Daoy (cell line): Measurements from ENCODE around the gene VKORC1. TPM values are rescaled to one million over a fixed set of nuclear protein-coding genes. Genes with fewer than 3 reads are reported as not detected.
"Not testable (repeated sequence)": the region's sequence is repeated elsewhere in the genome, so short reads cannot be mapped to it uniquely, and the experiment has no call there.

Experiments used
- DNase-seq: peaks from one replicate; pipeline ENCODE4 v3.0.0-alpha.2; 2015; ENCODE audit warnings: low read depth
- total RNA-seq: library from RNA; depleted of rRNA; stranded (reverse); fragments of >200 nt; shearing (Covaris generic); gene quantifications from 2 replicates; pipeline ENCODE4 v1.2.3, GENCODE V29; 2014; rRNA removed

VKORC1 gene
- 58.1 and 77.1 TPM in 2 replicates for total RNA-seq

DNA sequence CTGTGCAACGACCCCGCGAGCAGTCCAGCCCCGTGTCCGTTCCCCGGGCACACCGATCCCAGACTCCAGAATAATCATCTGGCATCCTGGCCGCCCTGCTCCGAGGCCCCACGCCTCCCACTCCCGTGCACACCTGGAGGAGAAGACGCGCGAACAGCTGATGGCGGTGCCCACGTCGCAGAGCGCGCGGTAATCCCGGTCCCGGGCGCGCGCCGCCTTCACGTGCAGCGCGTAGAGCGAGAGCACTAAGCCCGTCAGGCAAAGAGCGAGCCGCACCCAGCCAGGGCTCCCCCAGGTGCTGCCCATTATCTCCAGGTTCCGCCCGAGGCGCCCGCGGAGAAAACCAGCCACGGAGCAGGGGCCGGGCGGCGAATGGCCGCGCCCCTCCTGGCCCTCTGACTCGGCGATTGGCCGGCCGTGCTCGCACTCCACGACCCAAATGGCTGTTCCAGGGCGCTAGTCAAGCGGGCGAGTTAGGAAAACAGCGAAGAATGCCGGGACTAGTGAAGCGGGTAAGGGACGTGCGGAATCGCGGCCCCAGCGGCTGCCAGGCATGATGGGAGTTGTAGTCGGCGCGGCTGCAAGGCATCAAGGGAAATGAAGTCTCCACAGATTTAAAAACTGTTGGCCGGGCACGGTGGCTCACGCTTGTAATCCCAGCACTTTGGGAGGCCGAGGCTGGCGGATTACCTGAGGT, at the start of gene VKORC1:
TSS of gene VKORC1 (minus strand) at position 374 of the 697 bp plus-strand sequence. CDS start at position 306, 68 bp downstream.
- DNase-seq, result peak; percentile 98

DNA sequence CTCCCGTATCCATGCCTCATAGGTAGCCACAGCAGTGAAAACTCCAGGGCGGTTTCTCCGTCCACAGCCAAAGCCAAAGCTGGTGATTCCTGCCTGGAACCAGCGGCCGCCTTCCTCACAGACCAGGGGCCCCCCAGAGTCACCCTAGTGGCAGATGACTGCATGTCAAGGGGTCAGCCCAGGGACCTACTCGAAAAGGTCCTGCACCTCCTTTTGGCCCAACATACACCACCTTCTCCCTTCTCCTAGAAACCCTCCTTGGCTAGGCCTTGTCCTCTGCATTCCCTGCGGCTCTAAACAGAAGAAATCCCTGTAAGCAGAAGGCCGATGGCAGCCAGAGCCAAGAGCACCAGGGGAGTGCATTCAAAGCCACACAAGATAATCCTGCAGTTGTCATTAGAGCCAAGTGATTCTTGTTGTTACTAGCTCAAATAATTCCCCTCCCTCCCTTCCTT, 49.1 kb upstream of the VKORC1 start:
- no peak for DNase-seq

GRCh38 chr16:31143011-31143693, 48.6 kb upstream of the VKORC1 start:
- DNase-seq, result no peak

GRCh38 chr16:31142109-31143010, 47.8 kb upstream of the VKORC1 start:
- DNase-seq, result peak; percentile 98

DNA sequence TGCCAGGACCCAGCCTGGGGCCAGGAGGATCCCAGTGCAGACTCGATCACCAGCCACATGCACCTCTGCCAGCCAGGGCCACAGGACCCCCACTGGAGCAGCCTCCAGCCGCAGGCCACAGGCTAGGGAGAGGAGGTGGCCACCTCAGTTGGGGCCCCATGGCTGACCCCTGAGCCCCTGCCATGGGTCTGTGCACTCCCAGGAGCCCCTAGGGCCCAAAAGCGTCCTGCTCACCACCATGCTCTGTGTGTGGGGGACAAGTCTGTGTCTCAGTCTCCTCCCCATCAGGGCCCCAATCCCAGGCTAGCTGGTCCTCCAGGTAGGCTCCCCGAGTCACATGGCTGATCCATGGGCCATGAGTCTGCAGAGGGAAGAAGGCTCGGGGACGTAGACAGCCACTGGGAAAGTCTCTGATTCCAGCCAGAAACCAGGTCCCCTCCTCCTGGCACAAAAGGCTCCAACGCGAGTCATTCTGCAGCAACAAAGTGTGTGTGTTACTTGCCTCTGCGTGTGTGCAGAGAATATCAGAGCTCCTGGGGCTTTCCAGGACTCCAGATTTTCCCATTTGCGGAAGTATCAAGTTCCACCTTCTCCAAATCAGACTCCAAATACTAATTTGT, 47.0 kb upstream of the VKORC1 start:
- no peak for DNase-seq

DNA sequence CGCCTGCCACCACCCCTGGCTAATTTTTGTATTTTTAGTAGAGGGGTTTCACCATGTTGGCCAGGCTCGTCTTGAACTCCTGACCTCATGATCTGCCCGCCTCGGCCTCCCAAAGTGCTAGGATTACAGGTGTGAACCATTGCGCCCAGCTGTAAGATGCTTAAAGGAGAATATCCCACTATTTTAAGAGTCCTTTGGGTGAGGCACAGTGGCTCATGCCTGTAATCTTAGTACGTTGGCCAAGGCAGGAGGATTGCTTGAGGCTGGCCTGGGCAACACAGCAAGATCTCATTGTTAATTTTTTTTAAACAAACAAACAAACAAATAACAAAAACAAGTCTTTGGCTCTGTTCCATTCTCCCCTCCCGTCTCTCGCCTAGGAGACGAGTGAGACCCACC, 46.5 kb upstream of the VKORC1 start:
- DNase-seq, result not testable (repeated sequence)

DNA sequence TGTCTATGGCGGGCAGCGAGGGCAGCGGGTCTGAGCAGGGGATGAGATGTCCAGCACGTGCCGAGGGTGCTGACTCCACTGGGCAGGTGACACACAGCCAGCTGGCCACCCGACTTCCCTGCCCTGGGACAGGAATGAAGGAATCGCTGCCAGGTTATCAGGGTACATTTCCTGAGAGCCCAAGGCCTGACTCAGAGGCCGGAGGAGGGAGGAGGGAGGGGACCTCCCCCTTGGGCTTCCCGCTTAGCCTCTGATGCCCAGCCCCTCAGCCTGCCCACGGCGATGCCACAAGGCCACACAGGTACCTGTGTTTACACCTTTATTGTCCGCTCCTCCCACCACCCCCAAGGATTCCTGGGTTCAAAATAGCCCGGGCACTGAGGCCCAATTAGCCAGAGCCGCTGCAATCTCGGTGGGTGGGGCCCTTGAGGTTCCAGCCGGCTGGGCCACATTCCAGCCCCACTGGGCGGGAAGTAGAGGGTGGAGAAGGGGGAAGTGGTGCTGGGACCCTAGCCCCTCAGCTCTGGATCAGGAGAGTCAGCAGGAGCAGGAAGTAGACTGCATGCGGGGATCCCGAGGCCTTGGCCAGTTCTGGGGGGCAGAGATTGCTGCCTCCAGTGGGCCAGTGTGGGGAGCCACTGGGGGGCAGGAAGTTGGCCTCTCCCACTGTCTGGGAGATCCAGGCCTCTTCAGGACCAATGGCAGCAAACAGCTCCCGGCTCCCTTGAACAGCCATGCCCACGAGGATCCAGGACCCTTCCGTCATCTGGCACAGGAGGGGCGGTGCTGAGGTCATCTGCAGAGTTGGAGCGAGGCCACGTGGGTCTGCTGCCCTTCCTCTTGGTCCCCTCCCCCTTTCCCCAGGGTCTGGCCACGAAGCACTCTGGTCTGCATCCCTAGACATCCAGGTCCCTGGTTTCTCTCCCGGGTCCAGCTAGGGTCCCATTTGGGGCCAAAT, 44.3 kb upstream of the VKORC1 start:
- DNase-seq, result peak; percentile 84

DNA sequence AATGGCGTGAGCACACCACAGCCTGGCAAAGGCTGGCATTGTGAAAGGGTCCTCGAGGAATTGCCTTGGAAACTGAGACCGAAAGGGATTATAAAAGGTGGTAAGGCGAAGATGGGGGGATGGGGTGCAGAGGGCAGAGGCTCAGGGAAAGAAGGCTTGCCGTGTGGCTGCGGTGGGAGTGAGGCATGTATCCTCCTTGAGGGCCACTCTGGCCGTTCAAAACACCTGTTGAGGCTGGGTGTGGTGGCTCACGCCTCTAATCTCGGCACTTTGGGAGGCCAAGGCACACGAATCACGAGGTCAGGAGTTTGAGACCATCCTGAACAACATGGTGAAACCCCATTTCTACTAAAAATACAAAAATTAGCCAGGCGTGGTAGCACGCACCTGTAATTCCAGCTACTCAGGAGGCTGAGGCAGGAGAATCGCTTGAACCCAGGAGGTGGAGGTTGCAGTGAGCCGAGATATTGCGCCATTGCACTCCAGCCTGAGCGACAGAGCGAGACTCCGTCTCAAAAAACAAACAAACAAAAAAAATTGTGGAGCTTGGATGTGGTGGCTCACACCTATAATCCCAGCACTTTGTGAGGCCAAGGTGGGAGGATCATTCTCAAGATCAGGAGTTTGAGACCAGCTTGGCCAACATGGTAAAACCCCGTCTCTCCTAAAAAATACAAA, 42.4 kb upstream of the VKORC1 start:
- not testable (repeated sequence) for DNase-seq

DNA sequence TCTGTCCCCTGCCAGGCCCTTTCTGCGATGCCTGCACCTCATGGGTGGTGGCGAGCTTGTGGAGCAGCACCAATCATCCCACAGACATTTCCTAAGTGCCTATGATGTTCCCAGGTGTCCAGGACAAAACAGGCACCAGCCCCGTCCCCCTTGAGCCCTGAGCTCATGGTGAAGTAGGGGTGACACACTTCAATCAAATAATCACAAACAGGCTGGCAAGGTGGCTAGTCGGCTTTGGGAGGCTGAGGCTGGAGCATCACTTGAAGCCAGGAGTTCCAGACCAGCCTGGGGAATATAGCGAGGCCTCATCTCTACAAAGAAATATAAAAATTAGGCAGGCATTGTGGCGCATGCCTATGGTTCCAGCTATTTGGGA, 41.7 kb upstream of the VKORC1 start:
- DNase-seq, result no peak

DNA sequence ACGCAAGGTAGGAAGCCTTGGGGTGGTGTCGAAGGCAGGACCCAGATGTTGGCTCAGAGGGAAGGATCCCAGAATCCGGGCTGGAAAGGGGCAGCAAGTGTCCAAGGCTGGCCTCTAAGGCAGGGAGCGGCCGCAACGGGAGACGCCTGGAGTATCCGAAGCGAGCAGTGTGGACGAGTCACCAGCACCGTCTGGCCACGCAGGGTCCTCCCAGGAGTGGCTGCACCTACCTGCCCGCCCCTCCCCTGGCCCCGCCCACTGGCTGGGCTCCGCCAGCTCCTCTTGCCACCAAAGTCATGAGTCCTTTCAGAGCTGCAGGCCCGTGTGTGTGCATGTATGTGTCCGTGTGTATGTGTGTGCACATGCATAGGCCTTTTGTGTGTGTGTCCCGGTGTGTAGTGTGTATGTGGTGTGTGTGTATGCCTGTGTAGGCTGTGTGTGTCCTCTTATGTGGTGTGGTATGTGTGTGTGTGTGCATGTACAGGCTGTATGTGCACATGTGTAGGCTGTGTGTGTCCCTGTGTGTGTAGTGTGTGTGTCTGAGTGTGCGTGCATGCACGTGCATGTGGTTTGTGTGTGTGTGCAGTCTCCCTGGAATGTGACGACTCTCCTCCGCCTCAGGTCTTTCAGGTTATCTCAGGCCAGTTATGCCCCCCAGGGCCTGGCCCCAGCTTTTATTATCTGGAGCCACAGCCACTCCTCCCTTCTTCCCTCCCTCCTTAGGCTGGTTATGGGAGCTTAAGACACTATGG, 41.1 kb upstream of the VKORC1 start, which contains the start of gene PRSS8:
TSS of gene PRSS8 (minus strand) at position 193 of the 752 bp plus-strand sequence. CDS start 229 bp downstream, outside the sequence.
- DNase-seq, result no peak

- no peak for DNase-seq
These were observed 40.3 kb upstream of the VKORC1 start for GRCh38 chr16:31134625-31135534.

- DNase-seq, result peak; percentile 19
These were observed 39.5 kb upstream of the VKORC1 start for GRCh38 chr16:31134091-31134571.

GRCh38 chr16:31133046-31133501, 38.5 kb upstream of the VKORC1 start:
- no peak for DNase-seq

- no peak for DNase-seq
These were observed 37.8 kb upstream of the VKORC1 start for GRCh38 chr16:31132303-31132979.

DNA sequence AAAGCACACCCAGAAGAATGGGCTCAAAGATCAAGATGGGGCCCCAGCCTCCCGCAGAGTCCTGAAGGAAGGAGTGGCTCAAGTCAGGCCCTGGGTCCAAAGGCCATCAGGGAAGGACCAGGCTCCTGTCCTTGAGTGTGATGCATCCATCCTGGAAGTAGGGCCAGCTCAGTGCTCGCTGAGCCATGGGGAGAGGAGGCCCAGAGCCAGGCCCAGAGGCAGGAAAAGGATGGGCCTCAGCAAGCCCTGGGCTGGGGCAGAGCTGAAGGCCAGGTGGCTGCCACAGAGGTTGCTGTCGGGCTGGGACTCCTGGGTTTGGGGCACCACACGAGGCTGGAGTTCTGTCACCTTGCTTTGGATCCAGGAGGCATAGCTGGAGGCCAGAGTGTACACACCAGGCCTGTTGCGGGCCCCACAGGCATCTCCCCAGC, 37.3 kb upstream of the VKORC1 start:
- no peak for DNase-seq

- no peak for DNase-seq
These were observed 36.8 kb upstream of the VKORC1 start for GRCh38 chr16:31131416-31131815.

DNA sequence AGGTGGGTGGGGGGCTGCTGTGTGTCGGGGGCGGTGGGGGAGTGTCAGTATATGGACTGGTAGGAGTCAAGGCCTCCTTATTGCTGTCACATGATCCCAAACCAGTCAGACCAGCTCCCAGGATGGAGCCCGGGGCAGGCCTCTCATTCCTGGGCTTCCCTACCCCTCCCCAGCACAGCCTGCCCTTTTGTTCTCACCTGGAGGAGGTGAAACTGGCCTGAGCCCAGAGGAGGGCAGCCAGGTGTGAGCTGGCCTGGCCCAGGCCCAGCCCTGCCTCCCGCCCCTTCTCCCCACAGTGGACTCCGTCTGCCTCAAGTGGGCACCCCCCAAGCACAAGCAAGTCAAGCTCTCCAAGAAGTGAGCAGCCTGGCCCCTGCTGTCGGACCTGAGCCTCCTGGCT, 36.3 kb upstream of the VKORC1 start:
- DNase-seq, result no peak
